CD4-positive, alpha-beta T cell treated with Interleukin-10 for 1 hour (primary cell): ENCODE results near the gene STARD3.
A peak's percentile ranks its signal among the peaks of the same experiment; 100 is the strongest.
"Not testable (repeated sequence)": the region's sequence is repeated elsewhere in the genome, so short reads cannot be mapped to it uniquely, and the experiment has no call there.

Experiments
- DNase-seq: peaks from one replicate; pipeline ENCODE4 v3.0.0-alpha.2; 2020

Gene STARD3

GRCh38 chr17:39697961-39698360 lies 61.0 kb downstream of the STARD3 start:
- DNase-seq, result no peak

DNA sequence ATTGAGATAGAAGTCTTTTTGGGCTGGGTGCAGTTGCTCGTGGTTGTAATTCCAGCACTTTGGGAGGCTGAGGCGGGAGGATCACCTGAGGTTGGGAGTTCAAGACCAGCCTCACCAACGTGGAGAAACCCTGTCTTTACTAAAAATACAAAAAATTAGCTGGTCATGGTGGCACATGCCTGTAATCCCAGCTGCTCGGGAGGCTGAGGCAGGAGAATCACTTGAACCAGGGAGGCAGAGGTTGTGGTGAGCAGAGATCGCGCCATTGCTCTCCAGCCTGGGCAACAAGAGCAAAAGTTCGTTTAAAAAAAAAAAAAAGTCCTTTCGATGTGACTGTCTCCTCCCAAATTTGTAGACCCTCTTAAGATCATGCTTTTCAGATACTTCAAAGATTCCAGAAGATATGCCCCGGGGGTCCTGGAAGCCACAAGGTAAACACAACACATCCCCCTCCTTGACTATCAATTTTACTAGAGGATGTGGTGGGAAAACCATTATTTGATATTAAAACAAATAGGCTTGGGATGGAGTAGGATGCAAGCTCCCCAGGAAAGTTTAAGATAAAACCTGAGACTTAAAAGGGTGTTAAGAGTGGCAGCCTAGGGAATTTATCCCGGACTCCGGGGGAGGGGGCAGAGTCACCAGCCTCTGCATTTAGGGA lies 62.3 kb downstream of the STARD3 start:
- not testable (repeated sequence) for DNase-seq

DNA sequence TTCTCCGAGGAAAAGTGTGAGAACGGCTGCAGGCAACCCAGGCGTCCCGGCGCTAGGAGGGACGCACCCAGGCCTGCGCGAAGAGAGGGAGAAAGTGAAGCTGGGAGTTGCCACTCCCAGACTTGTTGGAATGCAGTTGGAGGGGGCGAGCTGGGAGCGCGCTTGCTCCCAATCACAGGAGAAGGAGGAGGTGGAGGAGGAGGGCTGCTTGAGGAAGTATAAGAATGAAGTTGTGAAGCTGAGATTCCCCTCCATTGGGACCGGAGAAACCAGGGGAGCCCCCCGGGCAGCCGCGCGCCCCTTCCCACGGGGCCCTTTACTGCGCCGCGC lies 62.8 kb downstream of the STARD3 start, which contains the start of gene ERBB2:
TSS of gene ERBB2 (plus strand) at position 247 of the 330 bp plus-strand sequence. CDS start 175 bp downstream, outside the sequence.
- DNase-seq, result no peak

DNA sequence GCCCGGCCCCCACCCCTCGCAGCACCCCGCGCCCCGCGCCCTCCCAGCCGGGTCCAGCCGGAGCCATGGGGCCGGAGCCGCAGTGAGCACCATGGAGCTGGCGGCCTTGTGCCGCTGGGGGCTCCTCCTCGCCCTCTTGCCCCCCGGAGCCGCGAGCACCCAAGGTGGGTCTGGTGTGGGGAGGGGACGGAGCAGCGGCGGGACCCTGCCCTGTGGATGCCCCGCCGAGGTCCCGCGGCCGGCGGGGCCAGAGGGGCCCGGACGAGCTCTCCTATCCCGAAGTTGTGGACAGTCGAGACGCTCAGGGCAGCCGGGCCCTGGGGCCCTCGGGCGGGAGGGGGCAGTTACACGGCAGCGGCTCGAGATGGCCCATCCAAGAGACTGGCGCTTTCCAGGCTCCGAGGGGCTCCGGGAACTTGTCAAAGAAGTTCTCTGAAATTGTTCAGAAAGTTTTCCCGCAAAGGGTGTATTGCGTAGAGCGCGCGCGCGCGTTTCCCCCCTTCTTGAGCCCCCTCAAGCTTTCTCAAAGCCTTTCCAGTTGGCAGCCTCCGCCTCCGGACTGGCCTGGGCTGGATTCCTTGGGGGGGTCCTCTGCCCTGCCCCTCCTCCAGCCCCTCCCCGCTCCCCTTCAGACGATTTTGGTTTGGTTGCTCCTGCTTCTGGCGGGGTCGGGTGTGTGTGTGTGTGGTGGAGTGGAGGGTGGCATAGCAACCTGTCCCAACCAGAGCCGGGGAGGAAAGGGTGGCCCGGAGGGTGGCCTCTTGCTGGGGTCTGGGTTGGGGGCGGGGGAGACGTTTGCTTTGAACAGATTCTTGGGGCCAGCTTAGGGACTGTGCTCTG lies 63.4 kb downstream of the STARD3 start:
- DNase-seq, result no peak

DNA sequence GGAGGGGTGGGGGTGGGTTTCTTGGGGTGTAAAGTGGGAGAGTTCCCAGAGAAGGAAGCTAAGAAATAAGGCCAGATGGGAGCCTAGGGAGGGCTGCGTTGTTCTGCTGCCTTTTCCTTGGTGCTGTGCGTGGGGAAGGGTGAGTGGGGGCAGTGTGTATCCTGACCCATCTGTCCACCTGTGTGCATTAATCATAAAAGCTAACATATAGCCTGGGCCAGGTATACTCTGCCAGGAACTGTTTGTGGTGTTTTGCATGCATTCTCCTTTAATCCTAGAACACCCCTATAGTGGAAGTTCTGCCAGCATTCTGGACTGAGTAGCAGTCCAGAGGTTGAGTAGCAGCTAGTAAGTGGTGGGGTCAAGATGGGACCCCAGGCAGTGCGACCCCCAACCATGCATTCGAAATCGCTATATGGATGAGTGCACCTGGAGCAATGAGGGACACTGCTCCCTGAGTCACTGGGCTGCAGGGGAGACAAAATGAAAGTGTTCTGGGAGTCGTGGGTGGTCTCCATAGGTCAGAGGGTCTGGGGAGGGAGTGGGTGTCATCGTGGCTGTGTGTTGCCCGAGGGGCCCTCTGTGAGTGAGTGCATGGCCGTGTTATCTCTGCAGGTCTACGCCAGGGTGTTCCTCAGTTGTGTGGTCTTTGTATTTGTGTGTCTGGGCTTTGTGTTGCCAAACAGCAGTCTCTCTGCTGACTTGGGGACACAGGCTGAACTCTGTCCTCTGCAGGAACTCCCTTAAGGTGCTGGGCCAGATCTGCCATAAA lies 64.3 kb downstream of the STARD3 start:
- no peak for DNase-seq

GRCh38 chr17:39701784-39702422 lies 65.0 kb downstream of the STARD3 start:
- no peak for DNase-seq

- no peak for DNase-seq
Observed at GRCh38 chr17:39702901-39703893, 66.3 kb downstream of the STARD3 start.

GRCh38 chr17:39703913-39704312 lies 67.0 kb downstream of the STARD3 start:
- no peak for DNase-seq

- no peak for DNase-seq
Observed at GRCh38 chr17:39704821-39705551, 68.0 kb downstream of the STARD3 start.

DNA sequence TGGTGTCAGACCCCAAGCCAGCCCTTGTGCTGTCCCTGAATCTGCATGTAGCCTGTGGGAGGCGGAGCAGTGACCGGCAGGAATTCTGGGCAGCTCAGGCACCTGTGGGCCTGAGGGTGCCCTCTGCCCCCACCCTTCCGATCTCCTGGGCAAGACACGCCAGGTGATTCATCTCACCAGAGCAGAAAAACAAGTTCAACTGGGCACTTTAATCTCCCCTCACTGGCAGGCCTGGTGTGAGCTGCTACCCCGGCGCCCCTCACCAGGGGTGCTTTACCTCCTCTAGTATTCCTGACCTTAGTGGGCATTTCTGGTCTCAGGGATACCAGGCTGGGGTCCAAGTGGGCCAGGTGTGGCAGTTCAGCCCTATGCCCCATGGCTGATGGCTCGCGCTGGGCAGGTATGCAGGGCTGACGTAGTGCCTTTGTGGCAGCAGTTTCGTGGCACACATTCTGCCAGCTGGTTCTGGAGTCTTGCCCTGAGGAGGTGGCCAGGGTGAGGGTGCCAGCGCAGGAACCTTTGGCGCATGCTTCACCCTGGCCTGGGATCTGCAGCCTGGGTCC lies 68.9 kb downstream of the STARD3 start:
- no peak for DNase-seq

DNA sequence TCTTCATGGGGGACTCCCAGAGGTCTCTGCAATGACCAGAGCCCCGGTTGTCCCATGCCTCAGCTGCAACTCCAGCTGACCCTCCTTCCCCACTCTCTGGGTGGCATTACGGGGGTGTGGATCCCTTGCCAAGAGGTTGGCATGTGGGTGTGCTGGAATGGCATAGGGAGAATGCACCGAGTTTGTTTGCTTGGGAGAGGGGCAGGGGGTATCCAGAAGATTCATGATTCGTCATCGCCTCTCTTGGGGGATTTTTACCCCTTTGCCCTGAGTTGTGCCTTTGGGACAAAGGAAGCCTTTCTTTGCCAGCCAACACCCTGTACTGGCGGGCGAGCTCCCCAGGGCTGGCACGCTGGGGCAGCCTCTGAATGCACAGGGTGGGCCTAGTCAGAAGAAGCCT lies 69.4 kb downstream of the STARD3 start:
- no peak for DNase-seq

GRCh38 chr17:39706921-39707337 lies 70.0 kb downstream of the STARD3 start:
- DNase-seq, result peak; percentile 20

DNA sequence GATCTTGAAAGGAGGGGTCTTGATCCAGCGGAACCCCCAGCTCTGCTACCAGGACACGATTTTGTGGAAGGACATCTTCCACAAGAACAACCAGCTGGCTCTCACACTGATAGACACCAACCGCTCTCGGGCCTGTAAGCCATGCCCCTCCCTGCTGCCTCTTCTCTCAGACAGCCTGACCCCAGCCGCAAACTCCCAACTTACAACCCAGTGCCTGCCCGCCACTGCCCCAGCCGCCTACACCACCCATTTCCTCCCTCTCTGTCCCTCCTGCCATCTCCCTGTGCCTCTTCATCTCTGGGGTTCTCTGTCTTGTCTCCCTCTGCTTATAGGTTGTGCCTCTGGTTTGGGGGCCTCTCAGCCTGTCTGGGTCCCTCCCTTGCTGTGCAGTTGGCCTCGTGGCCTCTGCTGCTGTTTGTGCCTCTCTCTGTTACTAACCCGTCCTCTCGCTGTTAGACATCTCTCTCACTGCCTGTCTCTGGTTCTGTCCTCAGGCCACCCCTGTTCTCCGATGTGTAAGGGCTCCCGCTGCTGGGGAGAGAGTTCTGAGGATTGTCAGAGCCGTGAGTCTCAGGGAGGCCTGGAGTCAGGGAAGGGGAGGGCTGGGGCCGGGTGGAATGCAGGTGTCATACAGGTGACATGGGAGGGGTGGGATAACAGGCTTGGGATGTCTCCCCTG lies 72.5 kb downstream of the STARD3 start:
- DNase-seq, result peak; percentile 27

GRCh38 chr17:39709998-39710964 lies 73.3 kb downstream of the STARD3 start:
- DNase-seq, result no peak

DNA sequence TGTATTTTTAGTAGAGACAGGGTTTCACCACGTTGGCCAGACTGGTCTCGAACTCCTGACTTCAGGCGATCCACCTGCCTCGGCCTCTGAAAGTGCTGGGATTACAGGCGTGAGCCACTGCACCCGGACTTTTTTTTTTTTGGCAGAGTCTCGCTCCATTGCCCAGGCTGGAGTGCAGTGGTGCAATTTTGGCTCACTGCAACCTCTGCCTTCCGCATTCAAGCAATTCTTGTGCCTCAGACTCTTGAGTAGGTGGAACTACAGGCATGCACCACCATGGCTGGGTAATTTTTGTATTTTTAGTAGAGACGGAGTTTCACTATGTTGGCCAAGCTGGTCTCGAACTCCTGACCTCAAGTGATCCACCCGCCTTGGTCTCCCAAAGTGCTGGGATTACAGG lies 74.1 kb downstream of the STARD3 start:
- DNase-seq, result not testable (repeated sequence)

- DNase-seq, result no peak
Observed at GRCh38 chr17:39711851-39712250, 74.9 kb downstream of the STARD3 start.
